Measurements from ENCODE around the gene AGO3.
"Not testable (repeated sequence)": the region's sequence is repeated elsewhere in the genome, so short reads cannot be mapped to it uniquely, and the experiment has no call there.

Gene AGO3

DNA sequence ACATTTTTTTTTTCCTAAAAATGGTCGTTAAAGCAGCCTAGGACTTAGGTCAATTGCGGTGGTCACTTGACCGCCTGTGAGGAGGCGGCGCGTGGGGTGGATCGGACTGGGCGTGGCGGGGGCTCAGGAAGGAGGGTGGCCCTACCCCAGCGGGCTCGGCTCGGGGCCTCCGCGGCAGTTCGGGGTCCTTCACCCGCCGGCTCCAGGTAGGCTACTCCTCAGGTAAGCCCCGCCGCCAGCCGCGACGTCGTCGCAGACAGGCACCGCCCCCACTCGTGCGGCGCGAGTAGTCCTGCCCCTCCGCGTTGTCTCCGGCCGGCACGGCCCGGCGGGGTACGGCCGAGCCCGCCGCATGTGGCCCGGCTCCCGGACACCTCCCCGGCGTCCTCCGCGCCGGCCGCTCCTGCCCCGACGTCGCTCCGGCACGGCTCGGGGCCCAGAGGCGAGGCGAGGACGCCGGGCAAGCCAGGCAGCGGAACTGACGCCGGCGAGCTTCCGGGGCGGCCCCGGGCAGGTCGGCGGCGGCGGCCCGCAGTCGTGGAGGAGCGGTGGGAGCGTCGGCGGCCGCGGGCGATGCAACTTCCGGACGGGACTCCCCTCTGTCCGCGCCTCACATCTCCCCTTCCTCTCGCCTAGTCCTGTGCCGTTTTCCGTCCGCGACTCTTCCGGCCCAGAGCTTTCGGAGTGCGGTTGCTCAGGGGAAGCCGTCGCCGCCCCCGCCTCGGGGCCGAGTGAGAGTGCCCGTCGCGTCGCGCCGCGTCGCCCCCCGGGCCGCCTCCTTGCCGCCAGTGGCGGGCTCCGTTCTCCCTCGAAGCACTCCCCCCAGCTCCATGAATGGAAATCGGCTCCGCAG lies at the start of gene AGO3:
Gene AGO3 (plus strand): TSS at position 513 of the 853 bp plus-strand sequence. CDS start 322 bp downstream, at position 835.
- DNase-seq (ENCODE audit: low read depth) = peak; percentile 81

DNA sequence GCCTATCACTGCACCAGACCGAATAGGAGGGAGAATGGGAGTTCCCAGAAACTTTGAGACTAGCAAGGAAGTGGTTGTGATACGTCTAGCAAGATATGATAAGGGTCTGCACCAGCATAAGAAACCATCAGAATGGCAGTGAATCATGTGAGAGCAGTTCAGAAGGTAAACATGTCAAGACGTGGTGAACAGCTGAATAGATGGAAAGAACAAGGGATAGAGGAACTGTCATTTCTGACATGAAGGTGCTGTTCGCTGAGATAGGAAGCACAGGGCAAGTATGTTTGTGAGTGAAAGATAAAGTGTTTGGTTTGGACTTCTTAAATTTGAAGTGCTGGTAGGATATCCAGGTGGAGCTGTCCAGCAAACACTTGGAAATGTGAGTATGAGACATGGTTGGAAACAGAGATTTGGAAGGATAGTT lies 49.0 kb upstream of the AGO3 start:
- DNase-seq (ENCODE audit: low read depth) = no peak

- no peak for DNase-seq (ENCODE audit: low read depth)
These were observed 48.3 kb upstream of the AGO3 start for GRCh38 chr1:35882586-35882944.

DNA sequence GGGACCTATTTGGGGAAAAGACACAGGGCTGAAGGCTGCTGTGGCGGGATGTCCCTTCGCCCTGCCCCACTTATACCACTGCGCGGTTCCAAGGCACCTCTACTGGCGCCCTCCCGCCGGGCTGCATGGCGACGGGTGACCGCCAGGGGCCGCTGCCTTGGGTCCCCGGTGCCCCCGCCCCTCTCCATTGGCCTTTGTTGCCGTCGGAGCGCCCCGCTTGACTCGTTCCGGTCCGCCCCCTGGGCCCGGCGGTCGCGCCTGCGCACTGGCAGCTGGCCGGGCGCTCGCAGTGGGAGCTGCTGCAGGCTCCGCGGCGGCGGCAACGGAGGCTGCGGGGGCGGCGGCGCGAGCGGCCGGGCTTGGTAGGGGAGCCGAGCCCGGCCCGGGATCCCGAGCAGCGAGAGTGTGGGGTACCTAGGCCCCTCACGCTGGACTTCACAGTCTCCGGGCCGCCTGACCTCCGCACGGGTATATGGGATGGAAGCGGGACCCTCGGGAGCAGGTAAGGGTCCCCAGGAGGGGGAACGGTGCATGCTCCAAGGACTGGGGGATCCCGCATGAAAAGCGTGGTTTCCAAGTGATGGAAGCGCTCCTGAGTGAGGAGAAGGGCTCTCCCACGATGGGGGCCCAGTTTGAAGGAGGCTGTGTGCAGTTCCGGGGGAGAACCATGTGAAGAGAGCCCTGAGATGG lies 47.8 kb upstream of the AGO3 start, which contains the start of gene AGO1:
Gene AGO1 (plus strand): TSS at position 265 of the 690 bp plus-strand sequence. CDS start 213 bp downstream, at position 478.
- DNase-seq (ENCODE audit: low read depth) = peak; percentile 93

- DNase-seq (ENCODE audit: low read depth) = peak; percentile 53
These were observed 47.2 kb upstream of the AGO3 start for GRCh38 chr1:35883635-35884101.

- no peak for DNase-seq (ENCODE audit: low read depth)
These were observed 46.0 kb upstream of the AGO3 start for GRCh38 chr1:35884934-35885333.

GRCh38 chr1:35885961-35886558 lies 44.8 kb upstream of the AGO3 start:
- no peak for DNase-seq (ENCODE audit: low read depth)

DNA sequence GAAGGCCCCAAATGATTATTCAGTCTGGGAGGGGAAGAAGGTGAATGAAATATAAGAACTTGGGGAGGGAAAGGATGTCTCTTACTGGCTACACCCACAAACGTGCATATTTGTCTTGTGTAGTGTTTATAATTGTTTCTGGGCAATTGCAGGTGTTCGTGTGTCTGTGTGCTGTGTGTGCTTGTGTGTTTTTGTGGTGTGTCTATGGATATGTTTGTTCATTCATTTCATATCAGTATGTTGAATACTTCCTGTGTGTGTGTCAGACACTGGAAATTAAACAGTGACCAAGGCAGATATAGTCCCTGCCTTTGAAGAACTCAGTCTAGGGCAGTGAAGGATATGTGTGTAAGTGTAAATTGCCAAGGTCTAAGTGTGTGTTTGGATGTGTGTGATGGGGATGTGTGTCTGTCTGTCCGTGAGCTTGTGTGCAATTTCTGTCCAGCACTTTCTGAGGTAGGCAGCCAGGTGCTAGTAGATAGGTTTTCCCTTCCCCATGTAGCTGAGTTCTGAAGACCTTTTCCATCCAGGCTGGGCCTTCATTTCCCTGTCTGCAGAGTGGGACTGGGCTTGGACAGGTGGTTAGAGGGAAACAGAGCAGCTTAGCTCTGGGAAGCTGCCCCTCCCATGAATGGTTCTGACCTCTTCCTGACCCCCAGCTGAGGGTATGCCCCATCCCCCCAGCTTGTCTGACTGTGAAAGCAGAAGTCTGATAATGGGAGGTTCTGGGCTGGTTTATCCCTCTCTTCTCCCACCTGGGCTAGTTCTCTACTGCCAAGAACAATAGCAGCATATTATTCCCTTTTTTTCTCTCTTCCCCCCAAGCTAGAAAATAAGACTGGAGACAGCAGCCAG lies 44.1 kb upstream of the AGO3 start:
- DNase-seq (ENCODE audit: low read depth) = no peak

DNA sequence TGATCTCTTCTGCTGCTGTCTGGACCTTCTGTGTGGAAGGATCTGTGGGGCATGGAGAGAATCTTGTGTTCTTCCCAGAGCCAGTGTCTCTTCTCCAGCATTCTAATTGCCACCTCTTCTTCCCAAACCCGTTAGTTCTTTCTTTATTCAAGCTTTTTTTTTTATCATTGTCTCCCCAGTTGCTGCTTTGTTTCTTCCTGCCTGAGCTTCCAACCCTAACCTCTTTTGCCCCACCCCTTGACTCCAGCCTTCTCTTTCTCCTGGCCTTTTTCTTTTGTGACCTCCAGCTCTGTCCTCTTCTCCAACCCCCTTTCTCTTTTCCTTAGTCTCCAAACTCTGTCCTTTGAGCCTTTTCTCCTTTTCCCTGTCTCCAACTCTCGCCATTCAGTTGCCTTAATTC lies 43.4 kb upstream of the AGO3 start:
- no peak for DNase-seq (ENCODE audit: low read depth)

DNA sequence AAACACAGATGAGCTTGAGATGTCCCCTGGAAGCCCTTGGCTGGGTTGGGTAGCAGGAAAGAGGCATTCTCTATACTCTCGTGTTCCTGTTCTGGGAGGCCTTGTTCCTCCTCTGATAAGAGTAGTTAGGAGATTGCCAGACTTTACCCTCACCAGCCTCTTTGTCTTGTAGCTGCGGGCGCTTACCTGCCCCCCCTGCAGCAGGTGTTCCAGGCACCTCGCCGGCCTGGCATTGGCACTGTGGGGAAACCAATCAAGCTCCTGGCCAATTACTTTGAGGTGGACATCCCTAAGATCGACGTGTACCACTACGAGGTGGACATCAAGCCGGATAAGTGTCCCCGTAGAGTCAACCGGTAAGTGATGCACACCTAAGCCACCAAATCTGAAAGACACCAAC lies 42.6 kb upstream of the AGO3 start:
- no peak for DNase-seq (ENCODE audit: low read depth)

GRCh38 chr1:35888981-35889380 lies 41.9 kb upstream of the AGO3 start:
- not testable (repeated sequence) for DNase-seq (ENCODE audit: low read depth)

DNA sequence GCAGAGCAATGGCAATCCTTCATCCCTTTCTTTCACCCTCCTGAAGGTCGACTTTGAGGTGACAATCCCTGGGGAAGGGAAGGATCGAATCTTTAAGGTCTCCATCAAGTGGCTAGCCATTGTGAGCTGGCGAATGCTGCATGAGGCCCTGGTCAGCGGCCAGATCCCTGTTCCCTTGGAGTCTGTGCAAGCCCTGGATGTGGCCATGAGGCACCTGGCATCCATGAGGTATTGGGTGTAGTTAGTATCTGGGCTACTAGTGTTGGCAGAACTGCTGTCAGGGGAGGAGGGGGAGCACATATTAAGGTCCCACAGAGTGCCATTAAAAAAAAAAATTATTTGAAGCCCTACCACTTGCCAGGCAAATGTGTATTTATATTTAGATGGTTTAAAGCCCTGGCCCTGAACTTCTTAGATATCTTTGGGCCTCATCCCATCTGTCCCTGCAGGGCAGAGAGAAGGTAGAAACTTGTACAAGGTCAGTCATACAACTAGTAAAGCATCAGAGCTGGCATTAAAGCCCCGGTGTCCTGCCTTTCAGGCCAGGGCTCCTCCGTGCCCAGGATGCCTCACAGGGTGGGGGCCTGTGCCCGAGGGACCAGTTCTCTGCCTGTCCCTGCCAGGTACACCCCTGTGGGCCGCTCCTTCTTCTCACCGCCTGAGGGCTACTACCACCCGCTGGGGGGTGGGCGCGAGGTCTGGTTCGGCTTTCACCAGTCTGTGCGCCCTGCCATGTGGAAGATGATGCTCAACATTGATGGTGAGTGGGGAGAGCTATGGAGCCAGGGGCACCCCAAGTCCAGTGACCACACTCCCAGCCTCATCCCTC lies 37.6 kb upstream of the AGO3 start:
- no peak for DNase-seq (ENCODE audit: low read depth)

- DNase-seq (ENCODE audit: low read depth) = no peak
These were observed 36.7 kb upstream of the AGO3 start for GRCh38 chr1:35894183-35894582.

GRCh38 chr1:35894656-35895055 lies 36.2 kb upstream of the AGO3 start:
- DNase-seq (ENCODE audit: low read depth) = no peak

GRCh38 chr1:35899941-35900340 lies 31.0 kb upstream of the AGO3 start:
- no peak for DNase-seq (ENCODE audit: low read depth)

DNA sequence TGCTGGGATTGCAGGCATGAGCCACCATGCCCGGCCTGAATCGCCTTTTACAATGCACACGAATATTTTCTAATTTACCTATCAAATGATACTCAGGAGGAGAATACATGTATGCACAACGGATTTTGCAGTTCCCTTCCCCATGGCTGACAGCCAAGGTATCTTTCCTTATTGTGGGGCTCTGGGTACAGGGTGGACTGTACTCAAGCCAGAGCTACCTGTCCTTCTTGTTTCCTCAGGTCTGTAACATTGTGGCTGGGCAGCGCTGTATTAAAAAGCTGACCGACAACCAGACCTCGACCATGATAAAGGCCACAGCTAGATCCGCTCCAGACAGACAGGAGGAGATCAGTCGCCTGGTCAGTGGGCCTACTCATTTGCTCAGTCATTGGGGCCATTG lies 29.7 kb upstream of the AGO3 start:
- DNase-seq (ENCODE audit: low read depth) = no peak

DNA sequence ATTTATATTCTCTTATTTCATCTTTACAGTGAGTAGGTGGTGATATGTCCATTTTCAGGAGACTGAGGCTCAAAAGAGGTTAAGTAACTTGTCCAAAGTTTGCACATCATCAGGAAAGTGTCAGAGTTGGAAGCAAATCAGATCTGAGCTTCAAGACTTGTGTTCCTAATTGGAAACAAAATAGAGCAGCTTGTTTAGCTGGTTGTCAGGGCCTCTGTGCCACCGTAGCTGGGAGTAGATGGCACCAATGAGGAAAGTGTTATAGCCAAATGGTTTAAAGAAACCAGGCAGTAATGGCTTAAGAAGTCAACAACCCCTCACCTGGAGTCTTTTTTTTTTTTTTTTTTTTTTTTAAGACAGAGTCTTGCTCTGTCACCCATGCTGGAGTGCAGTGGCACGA lies 28.2 kb upstream of the AGO3 start:
- no peak for DNase-seq (ENCODE audit: low read depth)

DNA sequence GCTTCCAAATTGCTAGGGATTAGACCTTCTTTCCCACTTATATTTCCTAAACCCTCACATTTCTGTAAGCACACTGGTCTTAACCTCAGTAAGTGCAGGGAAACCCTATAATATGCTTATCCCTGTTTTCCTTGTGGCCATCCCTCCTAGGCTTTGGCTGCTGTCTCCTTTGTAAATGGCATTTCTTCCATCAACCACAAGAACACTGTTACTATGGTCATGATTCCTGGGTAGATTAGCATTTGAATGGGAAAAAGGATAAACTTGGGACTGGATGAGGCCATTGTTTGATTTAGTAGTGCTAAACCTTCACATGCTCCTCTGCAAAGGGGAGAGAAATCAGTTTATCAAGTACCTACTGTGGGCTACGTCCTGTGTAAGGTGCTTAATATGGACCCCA lies 16.2 kb upstream of the AGO3 start:
- DNase-seq (ENCODE audit: low read depth) = no peak

DNA sequence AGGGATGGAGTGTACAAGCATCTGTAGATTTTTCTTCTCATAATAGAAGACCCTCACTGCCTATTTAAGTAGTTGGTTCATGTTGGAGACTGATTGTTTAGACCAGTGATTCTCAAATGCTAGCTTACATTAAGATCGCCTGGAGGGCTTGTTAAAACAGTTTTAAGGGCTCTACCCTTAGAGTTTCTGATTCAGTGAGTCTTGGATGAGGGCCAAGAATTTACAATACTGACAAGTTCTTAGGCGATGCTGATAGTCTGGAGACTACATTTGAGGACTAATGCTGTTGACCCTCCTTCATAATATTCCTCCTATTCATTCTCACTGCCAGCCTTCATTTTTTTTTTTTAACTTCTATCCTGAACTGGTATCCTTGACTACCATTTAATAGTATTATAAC lies 15.2 kb upstream of the AGO3 start:
- no peak for DNase-seq (ENCODE audit: low read depth)

- DNase-seq (ENCODE audit: low read depth) = no peak
These were observed 7.1 kb upstream of the AGO3 start for GRCh38 chr1:35923791-35924221.

- DNase-seq (ENCODE audit: low read depth) = no peak
These were observed 6.1 kb upstream of the AGO3 start for GRCh38 chr1:35924838-35925237.
